Measurements from ENCODE around the gene ASB14. TPM values are rescaled to one million over a fixed set of nuclear protein-coding genes. Genes with fewer than 3 reads are reported as not detected.
"Not testable (repeated sequence)": the region's sequence is repeated elsewhere in the genome, so short reads cannot be mapped to it uniquely, and the experiment has no call there.

Gene ASB14
- total RNA-seq = not detected

DNA sequence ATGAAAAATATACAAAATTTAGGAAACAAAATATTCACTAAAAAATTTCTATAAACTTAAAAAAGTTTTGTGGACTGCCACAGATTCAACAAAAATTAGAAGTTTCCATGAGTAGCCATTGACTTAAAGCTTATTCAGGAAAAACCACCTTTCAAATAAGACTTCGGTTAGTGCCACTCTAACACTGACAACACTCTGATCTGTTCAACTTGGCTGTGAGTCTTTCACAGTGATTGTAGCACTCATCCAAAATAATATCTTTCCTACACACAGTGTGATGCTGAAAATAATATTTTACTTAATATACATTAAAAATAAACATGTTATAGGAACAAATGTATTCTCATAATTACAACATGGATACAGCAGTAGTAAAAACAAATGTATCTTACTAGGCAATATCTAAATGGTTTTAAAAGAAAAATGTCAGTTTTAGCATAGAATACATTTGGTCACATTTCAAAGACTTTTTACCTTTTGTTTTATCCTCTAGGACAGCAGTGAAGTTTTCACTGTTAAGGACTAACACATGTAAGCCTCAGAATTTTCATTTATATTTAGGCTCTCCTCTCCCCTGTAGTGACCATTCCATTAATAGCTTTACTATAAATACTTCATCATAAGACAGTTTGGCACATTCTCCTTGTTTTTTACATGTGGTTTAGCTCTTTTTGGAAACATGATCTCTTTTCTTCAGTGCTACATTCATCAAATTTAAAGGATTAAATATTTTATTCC, at the start of gene ASB14:
Gene ASB14 (minus strand): TSS at position 527 of the 738 bp plus-strand sequence. CDS start 652 bp downstream, outside the sequence.
- POLR2A ChIA-PET = no interaction called here
- peaks cover 3% of the 10 kb centered on the region for H3K4me1 Mint-ChIP-seq

DNA sequence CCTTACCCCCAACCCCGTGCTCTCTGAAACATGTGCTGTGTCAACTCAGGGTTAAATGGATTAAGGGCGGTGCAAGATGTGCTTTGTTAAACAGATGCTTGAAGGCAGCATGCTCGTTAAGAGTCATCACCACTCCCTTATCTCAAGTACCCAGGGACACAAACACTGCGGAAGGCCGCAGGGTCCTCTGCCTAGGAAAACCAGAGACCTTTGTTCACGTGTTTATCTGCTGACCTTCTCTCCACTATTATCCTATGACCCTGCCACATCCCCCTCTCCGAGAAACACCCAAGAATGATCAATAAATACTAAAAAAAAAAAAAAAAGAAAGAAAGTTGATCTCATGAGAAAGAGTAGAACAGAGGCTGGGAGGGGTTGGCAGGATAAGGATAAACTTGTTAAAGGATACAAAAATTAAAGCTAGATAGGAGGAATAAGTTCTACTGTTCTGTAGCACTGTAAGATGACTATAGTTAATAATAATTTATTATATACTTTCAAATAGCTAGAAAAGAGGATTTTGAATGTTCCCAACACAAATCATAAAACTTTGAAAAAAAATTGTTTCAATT, 46.7 kb upstream of the ASB14 start:
- H3K4me1 Mint-ChIP-seq; H3K27ac Mint-ChIP-seq; POLR2A ChIA-PET; H3K9me3 Mint-ChIP-seq; DNase-seq; H3K36me3 Mint-ChIP-seq (ENCODE audit: low read depth); CTCF ChIA-PET; H3K4me3 Mint-ChIP-seq: not testable (repeated sequence)
- peaks cover 27% of the 10 kb centered on the region for H3K27me3 Mint-ChIP-seq

More for the DNA sequence above, at the start of gene ASB14:
- H3K36me3 Mint-ChIP-seq (ENCODE audit: low read depth) = no peaks in the 10 kb centered on the region
- no peak for DNase-seq
- CTCF ChIA-PET = no interaction called here
- H3K27me3 Mint-ChIP-seq = peaks cover 14% of the 10 kb centered on the region
- H3K4me3 Mint-ChIP-seq = no peak within 1 kb of the TSS
- H3K9me3 Mint-ChIP-seq = no peaks in the 10 kb centered on the region
- no peak within 1 kb of the TSS for H3K27ac Mint-ChIP-seq

DNA sequence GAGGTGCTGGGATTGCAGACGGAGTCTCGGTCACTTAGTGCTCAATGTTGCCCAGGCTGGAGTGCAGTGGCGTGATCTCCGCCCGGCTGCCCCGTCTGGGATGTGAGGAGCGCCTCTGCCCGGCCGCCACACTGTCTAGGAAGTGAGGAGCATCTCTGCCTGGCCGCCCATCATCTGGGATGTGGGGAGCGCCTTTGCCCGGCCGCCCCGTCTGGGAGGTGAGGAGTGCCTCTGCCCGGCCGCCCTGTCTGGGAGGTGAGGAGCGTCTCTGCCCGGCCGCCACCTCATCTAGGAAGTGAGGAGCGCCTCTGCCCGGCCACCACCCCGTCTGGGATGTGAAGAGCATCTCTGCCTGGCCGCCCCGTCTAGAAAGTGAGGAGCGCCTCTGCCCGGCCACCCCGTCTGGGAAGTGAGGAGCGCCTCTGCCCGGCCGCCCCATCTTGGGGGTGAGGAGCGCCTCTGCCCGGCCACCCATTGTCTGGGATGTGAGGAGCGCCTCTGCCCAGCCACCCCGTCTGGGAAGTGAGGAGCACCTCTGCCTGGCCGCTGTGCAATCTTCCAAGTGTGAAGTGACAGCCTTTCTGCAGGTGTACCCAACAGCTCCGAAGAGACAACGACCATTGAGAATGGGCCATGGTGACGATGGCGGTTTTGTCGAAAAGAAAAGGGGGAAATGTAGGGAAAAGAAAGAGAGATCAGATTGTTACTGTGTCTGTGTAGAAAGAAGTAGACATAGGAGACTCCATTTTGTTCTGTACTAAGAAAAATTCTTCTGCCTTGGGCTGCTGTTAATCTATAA, 46.0 kb upstream of the ASB14 start:
- DNase-seq; H3K9me3 Mint-ChIP-seq; H3K4me1 Mint-ChIP-seq; H3K4me3 Mint-ChIP-seq; CTCF ChIA-PET; H3K36me3 Mint-ChIP-seq (ENCODE audit: low read depth); POLR2A ChIA-PET; H3K27ac Mint-ChIP-seq: not testable (repeated sequence)
- peaks cover 27% of the 10 kb centered on the region for H3K27me3 Mint-ChIP-seq

DNA sequence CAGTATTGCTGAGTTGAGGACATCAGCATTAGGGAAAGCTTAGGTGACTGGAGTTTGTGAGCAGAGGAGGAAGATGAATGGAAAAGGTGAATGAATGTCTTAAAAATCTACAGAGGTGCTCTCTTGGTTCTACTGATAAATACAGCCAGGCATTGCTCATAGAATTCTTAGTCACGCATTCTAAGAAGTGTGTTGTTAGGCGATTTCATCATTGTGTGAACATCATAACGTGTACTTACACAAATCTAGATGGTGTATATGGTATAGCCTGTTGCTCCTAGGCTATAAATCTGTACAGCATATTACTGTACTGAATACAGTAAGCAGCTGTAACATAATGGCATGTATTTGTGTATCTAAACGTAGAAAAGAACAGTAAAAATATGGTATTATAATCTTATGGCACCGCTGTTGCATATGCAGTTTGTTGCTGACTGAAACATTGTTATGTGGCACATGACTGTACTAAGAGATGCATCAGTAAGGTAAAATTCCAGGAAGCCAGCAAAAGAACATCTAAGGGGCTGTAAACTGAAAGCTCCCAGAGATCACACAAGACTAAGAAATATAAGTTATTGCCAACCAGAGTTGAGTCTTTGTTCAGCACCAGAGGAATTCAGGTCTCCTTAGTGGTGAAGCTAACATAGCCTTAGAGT, 42.9 kb upstream of the ASB14 start:
- Mint-ChIP-seq H3K36me3 (ENCODE audit: low read depth) (no peaks in the 10 kb centered on the region), H3K27ac (no peak overlapping the region), H3K27me3 (peaks cover 18% of the 10 kb centered on the region), H3K4me3 (no peak overlapping the region), H3K9me3 (no peaks in the 10 kb centered on the region), H3K4me1 (no peaks in the 10 kb centered on the region)
- DNase-seq = no peak
- POLR2A ChIA-PET = no interaction called here
- CTCF ChIA-PET = no interaction called here

DNA sequence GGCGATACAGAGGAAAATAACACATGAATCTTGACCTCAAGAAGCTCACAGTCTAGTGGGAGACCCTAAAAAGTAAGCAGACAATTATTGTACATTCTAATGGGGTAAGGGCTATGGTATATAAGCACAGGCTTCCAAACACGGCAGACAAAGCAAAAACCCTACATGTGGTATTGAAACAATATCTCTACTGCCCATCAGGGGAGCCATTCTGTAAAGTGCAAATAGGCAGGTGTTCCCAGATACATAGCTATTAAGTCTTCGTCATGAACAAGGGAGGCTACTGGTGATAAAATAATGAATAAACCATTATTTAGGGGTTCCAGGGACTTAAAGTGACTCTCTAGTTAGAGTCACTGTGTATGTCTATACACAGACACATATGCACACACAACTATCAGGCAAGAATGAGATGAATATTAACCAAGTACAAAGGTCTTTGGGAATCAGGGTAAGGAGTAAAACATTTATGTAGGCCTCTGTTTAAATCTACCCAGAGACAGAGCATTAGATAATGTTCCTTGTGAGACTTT, 38.7 kb upstream of the ASB14 start:
- CTCF ChIA-PET = no interaction called here
- peaks cover 11% of the 10 kb centered on the region for H3K27me3 Mint-ChIP-seq
- H3K4me1 Mint-ChIP-seq = no peaks in the 10 kb centered on the region

DNA sequence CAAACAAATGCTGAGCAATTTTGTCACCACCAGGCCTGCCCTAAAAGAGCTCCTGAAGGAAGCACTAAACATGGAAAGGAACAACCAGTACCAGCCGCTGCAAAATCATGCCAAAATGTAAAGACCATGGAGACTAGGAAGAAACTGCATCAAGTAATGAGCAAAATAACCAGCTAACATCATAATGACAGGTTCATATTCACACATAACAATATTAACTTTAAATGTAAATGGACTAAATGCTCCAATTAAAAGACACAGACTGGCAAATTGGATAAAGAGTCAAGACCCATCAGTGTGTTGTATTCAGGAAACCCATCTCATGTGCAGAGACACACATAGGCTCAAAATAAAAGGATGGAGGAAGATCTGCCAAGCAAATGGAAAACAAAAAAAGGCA, 34.0 kb upstream of the ASB14 start:
- H3K36me3 Mint-ChIP-seq (ENCODE audit: low read depth); H3K27ac Mint-ChIP-seq; POLR2A ChIA-PET; H3K4me1 Mint-ChIP-seq; H3K4me3 Mint-ChIP-seq; DNase-seq; CTCF ChIA-PET; H3K9me3 Mint-ChIP-seq; H3K27me3 Mint-ChIP-seq: not testable (repeated sequence)

More for the DNA sequence above, 38.7 kb upstream of the ASB14 start:
- POLR2A ChIA-PET = interaction anchor here (0.8 kb wide), 1 partner anchor 225 kb away, joined by 3 read pairs; the partner anchor contains the start of gene PDE12
- H3K27ac Mint-ChIP-seq = no peak overlapping the region
- no peaks in the 10 kb centered on the region for H3K9me3 Mint-ChIP-seq
- H3K36me3 Mint-ChIP-seq (ENCODE audit: low read depth) = no peaks in the 10 kb centered on the region
- DNase-seq = no peak
- no peak overlapping the region for H3K4me3 Mint-ChIP-seq

DNA sequence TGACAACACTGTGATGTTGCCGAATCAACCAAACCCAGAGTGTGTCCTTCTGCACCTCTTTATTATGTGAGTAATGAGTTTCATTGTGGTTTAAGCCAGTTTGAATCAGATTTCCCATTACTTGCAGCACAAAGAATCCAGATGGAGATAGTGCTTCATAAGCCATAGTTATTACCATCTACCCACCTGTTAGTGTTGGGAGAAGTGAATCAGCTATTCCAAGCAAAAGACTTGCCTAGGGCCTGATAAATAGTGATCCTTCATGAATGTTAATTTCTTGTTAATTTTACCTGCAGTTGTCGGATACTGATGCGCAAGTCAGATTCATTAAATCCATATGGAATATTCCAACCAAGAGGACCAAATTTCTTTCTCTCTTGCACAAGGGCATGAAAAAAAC, 21.7 kb upstream of the ASB14 start:
- H3K27me3 Mint-ChIP-seq = peaks cover 38% of the 10 kb centered on the region

DNA sequence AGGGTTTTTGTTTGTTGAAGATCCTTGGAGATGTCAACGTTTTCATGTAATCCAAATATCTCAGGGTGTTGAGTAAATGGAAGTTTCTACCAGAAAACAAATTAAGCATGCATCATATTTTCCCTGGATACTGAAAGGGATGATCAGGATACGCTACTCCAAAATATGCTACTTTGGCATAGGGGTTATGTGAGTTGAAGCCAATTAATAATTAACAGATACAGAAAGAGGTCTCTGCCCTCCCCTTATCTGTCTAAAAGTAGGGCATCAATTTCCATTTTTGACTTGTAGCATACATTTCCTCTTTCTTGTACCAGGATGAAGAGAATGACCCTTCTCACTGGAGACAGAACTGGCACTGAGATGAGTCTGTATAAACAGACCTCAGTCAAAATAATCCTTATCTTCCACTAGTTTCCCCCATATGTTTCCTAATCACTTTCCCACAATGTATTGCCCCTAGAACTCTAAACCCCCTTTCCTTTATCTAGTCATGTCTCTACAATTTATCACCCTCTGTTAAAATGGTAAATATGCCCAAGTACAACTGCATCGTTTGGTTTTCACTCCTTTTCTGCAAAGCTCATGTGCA, 17.4 kb upstream of the ASB14 start:
- DNase-seq = no peak
- Mint-ChIP-seq H3K9me3 (no peaks in the 10 kb centered on the region), H3K4me1 (no peaks in the 10 kb centered on the region), H3K4me3 (no peak overlapping the region), H3K36me3 (ENCODE audit: low read depth) (no peaks in the 10 kb centered on the region), H3K27ac (no peak overlapping the region), H3K27me3 (peaks cover 8% of the 10 kb centered on the region)
- ChIA-PET POLR2A (no interaction called here), CTCF (no interaction called here)

More for the DNA sequence above, 21.7 kb upstream of the ASB14 start:
- DNase-seq = no peak
- Mint-ChIP-seq H3K4me1 (no peaks in the 10 kb centered on the region), H3K4me3 (no peak overlapping the region), H3K9me3 (no peaks in the 10 kb centered on the region), H3K27ac (no peak overlapping the region), H3K36me3 (ENCODE audit: low read depth) (no peaks in the 10 kb centered on the region)
- ChIA-PET POLR2A (no interaction called here), CTCF (no interaction called here)

DNA sequence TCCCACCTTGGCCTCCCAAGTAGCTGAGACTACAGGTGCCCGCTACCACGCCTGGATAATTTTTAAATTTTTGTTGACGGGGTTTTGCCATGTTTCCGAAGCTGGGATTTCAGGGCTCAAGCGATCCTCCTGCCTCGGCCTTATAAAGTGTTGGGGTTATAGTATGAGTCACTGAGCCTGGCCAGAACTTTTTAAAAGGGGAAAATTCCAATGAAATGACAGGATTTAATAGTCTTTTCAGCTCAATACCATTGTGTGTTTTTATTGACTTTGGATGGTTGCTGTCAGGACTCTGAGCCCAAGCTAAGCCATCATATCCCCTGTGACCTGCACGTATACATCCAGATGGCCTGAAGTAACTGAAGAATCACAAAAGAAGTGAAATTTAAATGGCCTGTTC, 11.0 kb upstream of the ASB14 start:
- DNase-seq; H3K4me1 Mint-ChIP-seq; H3K9me3 Mint-ChIP-seq; H3K4me3 Mint-ChIP-seq; POLR2A ChIA-PET; H3K36me3 Mint-ChIP-seq (ENCODE audit: low read depth); H3K27ac Mint-ChIP-seq; CTCF ChIA-PET: not testable (repeated sequence)
- H3K27me3 Mint-ChIP-seq = peaks cover 14% of the 10 kb centered on the region

DNA sequence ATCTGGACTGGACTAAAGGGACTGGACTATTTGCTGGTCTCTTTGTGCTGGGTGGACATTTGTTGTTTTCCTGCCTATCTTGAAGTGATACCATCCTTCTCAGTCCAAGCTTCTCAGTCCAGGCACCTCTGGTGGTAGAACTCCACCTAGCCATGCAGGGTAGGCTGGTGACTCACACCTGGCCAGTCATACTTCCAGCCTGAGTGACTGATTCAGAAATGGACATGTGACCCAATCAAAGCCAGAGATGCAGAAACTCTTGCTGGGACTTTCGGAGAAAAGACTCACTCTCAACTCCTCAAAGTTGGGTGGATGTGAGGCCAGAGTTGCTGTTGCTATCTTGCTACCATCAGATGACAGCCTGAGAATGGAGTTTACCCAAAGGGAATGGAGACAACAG, 5.6 kb upstream of the ASB14 start:
- Mint-ChIP-seq H3K4me1 (no peaks in the 10 kb centered on the region), H3K27me3 (peaks cover 22% of the 10 kb centered on the region), H3K4me3 (no peak overlapping the region), H3K36me3 (ENCODE audit: low read depth) (no peaks in the 10 kb centered on the region), H3K9me3 (no peaks in the 10 kb centered on the region), H3K27ac (no peak overlapping the region)
- ChIA-PET CTCF (no interaction called here), POLR2A (no interaction called here)
- no peak for DNase-seq

DNA sequence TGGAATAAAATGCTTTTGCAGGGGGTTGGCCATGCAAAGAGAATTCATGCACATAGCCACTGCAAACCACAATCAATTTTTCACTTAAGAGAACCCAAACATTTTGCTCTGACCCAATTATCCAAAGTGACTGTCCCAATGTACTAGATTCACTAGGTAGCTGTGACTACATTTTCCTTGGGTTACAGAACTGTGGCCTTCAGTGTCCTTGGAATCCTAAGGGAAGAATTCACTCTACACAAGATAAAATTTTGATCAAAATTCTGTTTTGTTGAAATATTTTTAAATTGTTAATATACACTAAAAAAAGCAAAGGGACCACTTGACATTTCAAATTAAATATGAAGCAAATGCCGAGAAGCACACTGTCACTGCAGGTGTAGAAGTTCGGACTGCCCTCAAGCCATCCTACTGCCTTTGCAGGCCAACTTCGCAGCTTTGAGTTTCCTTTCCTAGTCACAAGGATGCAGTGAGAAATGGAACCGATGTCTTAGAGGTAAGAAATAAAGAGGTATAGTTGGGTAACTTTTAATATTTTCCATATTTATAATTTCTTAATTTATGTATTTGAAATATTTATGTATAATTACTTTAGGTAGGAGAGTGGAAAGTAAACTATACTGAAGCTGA, 527 bp upstream of the ASB14 start:
- Mint-ChIP-seq H3K4me3 (no peak overlapping the region), H3K9me3 (no peaks in the 10 kb centered on the region), H3K27ac (no peak overlapping the region), H3K36me3 (ENCODE audit: low read depth) (no peaks in the 10 kb centered on the region), H3K4me1 (peaks cover 3% of the 10 kb centered on the region), H3K27me3 (peaks cover 19% of the 10 kb centered on the region)
- DNase-seq = no peak
- ChIA-PET POLR2A (no interaction called here), CTCF (no interaction called here)

DNA sequence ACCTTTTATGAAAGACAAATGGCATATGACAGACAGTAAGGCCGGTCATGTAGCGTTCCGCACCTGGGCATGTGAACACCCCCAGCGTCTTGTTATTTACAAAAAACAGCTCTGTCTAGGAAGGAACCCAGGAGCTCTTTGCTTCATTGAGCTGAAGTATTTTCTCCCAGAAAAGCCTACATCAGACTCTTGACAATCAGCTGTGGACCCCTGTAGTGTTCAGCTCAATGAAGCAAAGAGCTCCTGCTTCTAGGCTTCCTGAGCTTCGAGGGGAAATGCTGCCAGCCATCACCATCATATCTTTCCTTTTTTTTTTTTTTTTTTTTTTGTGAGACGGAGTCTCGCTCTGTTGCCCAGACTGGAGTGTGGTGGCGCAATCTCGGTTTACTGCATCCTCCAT, 4.1 kb downstream of the ASB14 start:
- ChIA-PET POLR2A (no interaction called here), CTCF (no interaction called here)
- Mint-ChIP-seq H3K4me3 (no peak overlapping the region), H3K27me3 (peaks cover 10% of the 10 kb centered on the region), H3K4me1 (peaks cover 3% of the 10 kb centered on the region), H3K36me3 (ENCODE audit: low read depth) (no peaks in the 10 kb centered on the region), H3K9me3 (no peaks in the 10 kb centered on the region), H3K27ac (no peak overlapping the region)
- DNase-seq = no peak
